HG03196 (cell line): Measurements from ENCODE around the gene ZNF132.
A peak's percentile ranks its signal among the peaks of the same experiment; 100 is the strongest.
"Not testable (repeated sequence)": the region's sequence is repeated elsewhere in the genome, so short reads cannot be mapped to it uniquely, and the experiment has no call there.

Experiments used
- ATAC-seq: cut with Tn5 transposase; IDR thresholded peaks from one replicate; pipeline ENCODE4 v1.9.1; 2021; ENCODE audit not compliant: unreplicated experiment

The ZNF132 gene

GRCh38 chr19:58468216-58468839 is 28.4 kb upstream of the ZNF132 start:
- no peak for ATAC-seq

GRCh38 chr19:58466760-58467589 is 27.0 kb upstream of the ZNF132 start, which contains the start of gene ZNF324:
Gene ZNF324, plus strand, starts transcription at chr19:58467080. Its CDS starts 2,106 bp downstream, at chr19:58469186.
- peak; percentile 89 for ATAC-seq

GRCh38 chr19:58466089-58466759 is 26.3 kb upstream of the ZNF132 start:
- ATAC-seq, result peak; percentile 21

DNA sequence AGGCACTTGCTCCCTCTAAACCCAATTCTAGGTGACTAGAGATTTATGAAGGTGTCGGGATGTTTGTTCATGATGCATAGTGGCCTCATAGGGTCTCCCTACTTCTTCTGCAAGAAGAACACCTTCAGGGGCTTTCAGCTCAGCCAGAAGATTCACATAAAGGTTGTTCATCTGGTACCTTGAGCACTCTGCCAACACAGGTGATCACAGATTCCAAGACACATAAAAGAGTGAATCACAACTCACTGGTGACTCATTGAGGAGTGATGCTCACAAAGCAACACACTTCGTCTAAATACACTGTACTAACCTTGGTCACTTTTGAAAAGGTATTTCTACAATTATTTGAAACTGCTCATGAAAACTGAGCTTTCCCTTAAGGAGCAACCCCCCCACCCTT is 20.1 kb upstream of the ZNF132 start:
- no peak for ATAC-seq

DNA sequence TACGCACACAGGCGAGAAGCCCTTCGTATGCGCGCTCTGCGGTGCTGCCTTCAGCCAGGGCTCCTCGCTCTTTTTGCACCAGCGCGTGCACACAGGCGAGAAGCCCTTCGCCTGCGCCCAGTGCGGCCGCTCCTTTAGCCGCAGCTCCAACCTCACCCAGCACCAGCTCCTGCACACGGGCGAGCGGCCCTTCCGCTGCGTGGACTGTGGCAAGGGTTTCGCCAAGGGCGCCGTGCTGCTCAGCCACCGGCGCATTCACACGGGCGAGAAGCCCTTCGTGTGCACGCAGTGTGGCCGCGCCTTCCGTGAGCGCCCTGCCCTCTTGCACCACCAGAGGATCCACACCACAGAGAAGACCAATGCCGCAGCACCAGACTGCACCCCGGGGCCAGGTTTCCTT is 16.2 kb upstream of the ZNF132 start:
- no peak for ATAC-seq

DNA sequence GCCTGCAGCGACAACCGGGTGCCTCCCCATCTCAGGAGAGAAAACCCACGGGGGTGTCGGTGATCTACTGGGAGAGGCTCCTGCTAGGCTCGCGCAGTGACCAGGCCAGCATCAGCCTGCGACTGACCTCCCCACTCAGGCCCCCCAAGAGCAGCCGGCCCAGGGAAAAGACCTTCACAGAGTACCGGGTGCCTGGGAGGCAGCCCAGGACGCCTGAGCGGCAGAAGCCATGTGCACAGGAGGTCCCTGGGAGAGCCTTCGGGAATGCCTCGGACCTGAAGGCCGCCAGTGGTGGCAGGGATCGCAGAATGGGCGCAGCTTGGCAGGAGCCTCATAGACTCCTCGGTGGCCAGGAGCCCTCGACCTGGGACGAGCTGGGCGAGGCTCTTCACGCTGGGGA is 15.4 kb upstream of the ZNF132 start:
- no peak for ATAC-seq

DNA sequence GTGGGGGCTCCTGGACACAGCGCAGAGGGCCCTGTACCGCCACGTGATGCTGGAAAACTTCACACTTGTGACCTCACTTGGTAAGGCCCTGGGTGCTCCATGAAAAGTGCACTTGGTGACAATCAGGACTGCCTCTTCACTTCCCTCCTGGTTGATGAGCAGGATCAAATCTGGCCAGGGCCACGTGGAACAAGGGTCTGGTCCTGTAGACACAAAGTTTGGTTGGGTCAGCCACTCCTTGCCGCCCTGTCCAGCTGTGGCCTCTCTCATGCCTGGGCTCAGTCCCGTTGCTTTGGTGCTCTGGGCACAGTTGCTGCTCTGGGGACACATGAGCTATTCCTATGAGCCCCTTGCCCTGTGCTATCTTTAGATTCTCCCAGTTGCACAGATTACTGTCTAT is 13.8 kb upstream of the ZNF132 start:
- ATAC-seq, result no peak

DNA sequence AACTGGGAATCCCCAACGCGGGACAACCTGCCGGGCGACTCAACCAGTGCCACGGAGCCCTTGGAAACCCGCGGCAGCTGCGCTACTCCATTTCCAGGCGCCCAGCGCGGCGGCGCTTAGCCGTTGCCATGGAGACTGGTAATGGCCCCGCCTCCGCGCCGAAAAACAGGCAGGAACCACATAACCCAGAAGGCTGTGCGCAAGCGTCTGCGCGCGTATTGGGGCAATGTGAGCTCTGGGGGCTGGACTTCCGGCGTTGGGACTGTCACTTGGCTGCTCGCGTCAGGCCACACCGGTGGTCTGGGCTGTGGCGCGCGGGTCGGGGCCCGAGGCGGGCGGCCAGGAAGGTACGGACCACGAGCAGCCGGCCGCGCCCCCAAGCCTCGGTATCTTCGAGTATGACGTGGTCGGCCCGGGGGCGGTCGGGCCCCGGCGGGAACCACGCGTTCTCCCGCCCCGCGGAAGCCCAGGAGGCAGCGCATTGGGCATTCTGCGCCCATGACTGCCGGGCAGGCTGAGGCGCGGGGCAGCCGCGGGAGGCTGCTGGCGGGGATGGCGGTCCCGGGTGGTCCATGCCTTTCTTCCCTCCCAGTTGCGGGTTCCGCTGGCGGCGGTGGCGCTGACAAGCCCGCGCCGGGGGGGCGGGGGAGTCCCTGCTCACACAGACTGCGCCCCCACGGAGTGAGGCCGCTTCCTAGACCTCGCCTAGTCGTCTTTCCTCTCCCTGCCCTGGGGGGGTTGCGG is 11.6 kb upstream of the ZNF132 start, which contains the start of gene ZNF324B:
ZNF324B (plus strand) TSS at position 265 of the 744 bp plus-strand sequence. CDS start 2,080 bp downstream, outside the sequence.
- peak; percentile 87 for ATAC-seq

DNA sequence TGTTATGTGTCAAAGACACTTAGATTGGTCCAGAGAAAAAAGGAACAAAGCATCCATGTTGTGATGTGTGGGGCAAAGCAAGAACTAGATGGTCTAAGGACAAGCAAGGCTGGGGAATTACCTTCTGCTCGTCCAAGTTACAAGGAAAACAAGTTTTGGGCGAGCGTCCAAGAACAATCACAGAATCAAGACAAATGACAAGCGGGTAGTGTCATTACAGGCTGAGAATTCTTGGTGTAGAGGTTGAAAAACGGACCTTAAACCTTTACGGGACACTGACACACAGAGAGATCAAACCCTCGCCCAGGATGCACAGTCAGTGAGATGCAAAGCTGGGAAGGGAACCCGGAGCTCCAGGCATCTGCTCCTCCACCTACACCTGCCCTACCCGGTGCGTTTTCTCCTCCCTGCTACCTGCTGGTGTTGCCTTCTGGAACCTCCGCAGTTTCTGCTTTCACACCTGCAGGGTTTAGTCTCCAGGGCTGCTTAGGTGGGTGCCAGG is 11.0 kb upstream of the ZNF132 start:
- ATAC-seq, result no peak

DNA sequence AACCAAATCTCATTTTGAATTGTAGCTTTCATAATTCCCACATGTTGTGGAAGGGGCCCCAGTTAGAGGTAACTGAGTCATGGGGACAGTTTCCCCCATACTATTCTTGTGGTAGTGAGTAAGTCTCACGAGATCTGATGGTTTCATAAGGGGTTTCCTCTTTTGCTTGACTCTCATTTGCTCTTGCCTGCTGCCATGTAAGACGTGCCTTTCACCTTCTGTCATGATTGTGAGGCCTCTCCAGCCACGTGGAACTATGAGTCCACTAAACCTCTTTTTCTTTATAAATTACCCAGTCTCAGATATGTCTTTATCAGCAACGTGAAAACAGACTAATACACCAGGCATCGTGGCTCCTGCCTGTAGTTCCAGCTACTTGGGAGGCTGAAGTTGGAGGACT is 10.0 kb upstream of the ZNF132 start:
- ATAC-seq, result not testable (repeated sequence)

GRCh38 chr19:58448860-58449259 is 8.9 kb upstream of the ZNF132 start:
- not testable (repeated sequence) for ATAC-seq

- not testable (repeated sequence) for ATAC-seq
Measured at GRCh38 chr19:58442986-58443385, 3.0 kb upstream of the ZNF132 start.

DNA sequence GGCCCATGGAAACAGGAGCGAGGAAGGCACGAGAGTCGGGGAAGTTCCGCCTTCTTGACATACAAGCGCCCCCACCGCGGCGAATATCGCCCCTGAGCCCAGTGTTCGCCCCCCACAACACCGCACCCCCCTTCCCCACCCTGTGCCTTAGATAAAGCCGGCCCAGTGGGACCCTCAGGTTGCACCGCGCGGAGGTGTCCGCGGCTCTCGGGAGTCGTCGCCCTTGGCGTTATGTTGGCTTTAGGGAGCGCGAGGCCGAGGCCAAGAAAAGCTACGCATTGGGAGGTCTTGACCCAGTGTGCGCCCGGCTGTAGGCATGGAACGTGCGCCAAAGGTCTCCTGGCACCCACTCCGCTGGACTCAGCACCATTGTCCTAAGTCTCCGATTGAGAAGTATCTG is 603 bp upstream of the ZNF132 start:
- no peak for ATAC-seq

DNA sequence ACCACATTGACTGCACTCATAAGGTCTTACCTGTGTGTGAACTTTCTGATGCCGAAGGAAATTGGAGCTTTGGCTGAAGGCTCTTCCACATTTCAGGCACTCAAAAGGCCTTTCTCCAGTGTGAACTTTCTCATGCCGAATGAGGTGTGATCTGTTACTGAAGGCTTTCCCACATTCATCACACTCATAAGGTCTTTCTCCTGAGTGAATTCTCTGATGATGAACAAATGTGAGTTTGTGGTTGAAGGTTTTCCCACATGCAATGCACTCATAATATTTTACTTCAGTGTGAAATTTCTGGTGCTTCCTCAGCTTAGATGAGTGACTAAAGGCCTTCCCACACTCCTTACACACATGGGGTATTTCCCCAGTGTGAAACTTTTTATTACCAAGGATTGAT is 5.7 kb downstream of the ZNF132 start:
- ATAC-seq, result no peak

DNA sequence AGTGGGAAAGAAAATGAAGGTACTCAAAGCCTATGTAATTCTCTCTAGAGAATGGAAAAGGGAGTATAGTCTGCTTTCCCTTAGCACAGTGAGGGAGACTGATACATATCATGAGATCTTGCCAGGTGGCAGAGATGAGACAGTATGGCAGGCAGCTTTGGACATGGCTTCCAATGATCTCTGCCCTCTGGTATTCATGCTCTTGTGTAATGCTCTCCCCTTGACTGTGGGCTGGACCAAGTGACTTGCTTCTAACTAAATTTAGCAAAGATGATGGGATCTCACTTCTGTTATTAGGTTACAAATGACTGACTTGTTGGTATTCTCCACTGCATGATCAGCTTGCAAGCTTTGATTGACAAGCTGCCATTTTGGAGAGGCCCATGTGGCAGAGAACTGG is 10.2 kb downstream of the ZNF132 start:
- ATAC-seq, result no peak

DNA sequence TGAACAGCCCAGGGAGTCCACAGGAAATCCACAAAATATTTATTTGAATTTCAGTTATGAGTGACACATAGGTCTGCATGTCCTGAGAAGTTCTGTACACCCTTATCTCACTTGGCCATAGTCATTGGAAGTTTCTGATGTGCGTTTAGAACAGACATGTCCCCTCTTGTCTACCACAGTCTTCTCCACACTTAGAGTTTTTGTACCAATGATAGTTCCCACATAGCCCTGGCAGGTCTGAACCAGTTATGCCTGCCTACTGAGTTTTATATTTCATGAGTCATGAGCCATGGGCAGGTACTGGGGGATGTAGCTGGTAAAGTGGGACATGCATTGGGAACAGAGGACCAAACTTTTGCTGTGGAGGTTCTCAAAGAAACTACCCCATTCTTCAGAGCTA is 11.3 kb downstream of the ZNF132 start:
- ATAC-seq, result no peak

DNA sequence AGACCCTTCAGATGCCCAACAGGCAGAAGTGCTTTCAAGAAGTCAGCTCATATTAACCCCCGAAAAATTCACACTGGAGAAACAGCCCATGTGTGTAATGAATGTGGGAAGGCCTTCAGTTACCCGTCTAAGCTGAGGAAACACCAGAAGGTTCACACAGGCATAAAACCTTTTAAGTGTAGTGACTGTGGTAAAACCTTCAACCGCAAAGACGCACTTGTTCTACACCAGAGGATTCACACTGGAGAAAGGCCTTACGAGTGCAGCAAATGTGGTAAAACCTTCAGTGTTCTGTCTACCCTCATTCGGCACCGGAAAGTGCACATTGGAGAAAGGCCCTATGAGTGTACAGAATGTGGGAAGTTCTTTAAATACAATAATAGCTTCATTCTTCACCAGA is 22.9 kb downstream of the ZNF132 start:
- ATAC-seq, result no peak

DNA sequence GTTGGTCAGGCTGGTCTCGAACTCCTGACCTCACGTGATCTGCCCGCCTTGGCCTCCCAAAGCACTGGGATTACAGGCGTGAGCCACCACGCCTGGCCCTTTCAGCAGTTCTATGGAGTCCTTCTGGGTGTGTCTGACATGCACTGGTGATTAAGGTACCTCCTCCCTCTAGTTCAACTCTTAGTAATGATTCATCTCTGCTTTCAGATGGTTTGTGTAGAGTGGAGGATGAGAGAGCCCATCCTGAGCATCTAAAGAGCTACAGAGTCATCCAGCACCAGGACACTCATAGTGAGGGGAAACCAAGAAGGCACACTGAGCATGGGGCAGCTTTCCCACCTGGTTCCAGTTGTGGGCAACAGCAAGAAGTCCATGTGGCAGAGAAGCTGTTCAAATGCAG is 23.3 kb downstream of the ZNF132 start:
- no peak for ATAC-seq

DNA sequence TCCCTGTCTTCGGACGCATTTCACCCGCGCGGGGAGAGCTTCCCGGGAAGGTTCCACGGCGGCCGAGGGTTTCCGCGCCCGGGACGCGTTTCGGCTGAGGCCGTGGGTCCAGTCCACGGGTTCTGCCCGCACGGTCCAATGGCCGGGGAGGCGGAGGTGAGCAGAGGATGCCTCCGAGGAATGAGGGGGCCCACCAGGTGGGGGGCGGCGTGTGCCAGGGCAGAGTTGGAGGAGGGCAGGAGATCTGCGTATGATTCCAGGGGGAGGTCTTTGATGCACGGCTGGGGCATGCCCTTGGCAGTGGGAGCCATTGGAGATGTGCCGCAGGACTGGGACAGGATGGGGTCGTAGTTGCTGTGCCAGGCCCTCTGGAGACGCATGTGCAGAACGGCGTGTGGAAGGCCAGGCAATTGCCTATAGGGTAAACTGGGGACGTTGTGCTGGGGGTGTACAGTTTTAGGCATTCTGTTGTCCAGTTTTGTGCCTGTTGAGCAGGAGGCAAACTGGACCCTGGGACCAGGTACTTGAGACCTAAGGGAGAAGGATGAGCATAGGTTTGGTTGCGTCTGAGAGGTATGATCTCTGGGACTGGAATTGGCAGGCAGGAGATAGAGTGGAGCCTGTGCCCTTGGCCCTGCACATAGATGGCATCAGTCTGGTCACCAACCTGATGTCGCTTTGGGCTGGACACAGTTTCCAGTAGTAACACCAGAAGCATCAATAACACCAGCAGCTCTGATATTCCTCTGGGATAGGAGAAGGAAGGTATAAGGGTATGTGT is 30.8 kb downstream of the ZNF132 start:
- peak; percentile 18 for ATAC-seq
